Panc1 (cell line): ENCODE measurements around the gene LIMK2. TPM values are rescaled to one million over a fixed set of nuclear protein-coding genes. Genes with fewer than 3 reads are reported as not detected.

Source experiments
- ATAC-seq: fragments of 200-7000 bp; cut with Tn5 transposase; 2 replicates; pipeline ENCODE4 v1.9.1; 2020; ENCODE audit warnings: mild to moderate bottlenecking, moderate library complexity
- BruUV-seq: library from RNA; stranded (reverse); fragments of 400-500 nt; replicated peaks from 2 replicates; lab custom pipeline; 2021; lab: Mats Ljungman, UMichigan
- CTCF ChIA-PET: fragments of 300-600 bp; sonication (Branson Sonifier 250); formaldehyde crosslinking; loops from one replicate; lab custom pipeline; 2022; ENCODE audit warnings: antibody characterized with exemption; lab: Charles Lee
- POLR2A ChIA-PET: fragments of 300-600 bp; sonication (Branson Sonifier 250); formaldehyde crosslinking; loops from one replicate; lab custom pipeline; 2022; ENCODE audit warnings: antibody characterized with exemption; lab: Charles Lee
- DNase-seq: peaks from one replicate; pipeline ENCODE4 v3.0.0-alpha.2; 2010; ENCODE audit warnings: low read depth, low spot score
- H3K27ac ChIP-seq: 2 replicates; pipeline ENCODE4 v1.5.1; 2011; ENCODE audit warnings: mild to moderate bottlenecking, low read length, inconsistent platforms
- H3K27me3 ChIP-seq: fragments of 200-500 bp; sonication (Bioruptor generic); 2 replicates; pipeline ENCODE4 v1.6.0; 2014; ENCODE audit warnings: low read length, inconsistent platforms; ENCODE audit not compliant: control insufficient read depth, insufficient read depth
- H3K36me3 ChIP-seq: fragments of 200-500 bp; sonication (Bioruptor generic); 2 replicates; pipeline ENCODE4 v1.5.1; 2014; ENCODE audit warnings: inconsistent platforms, mild to moderate bottlenecking, low read length, moderate library complexity; ENCODE audit not compliant: control insufficient read depth, insufficient read depth
- H3K4me1 ChIP-seq: 2 replicates; pipeline ENCODE4 v1.5.1; 2011; ENCODE audit warnings: inconsistent platforms, mild to moderate bottlenecking, low read length, moderate library complexity; ENCODE audit not compliant: control insufficient read depth, insufficient read depth
- H3K4me3 ChIP-seq, 2 experiments: 2 replicates each; pipeline ENCODE4 v1.5.1; 2011 to 2012; ENCODE audit warnings: low read depth in 2 of 2, low read length in 2 of 2, mild to moderate bottlenecking in 2 of 2, inconsistent platforms in 1 of 2, moderate library complexity in 1 of 2
- H3K9me3 ChIP-seq: fragments of 200-500 bp; sonication (Bioruptor generic); 2 replicates; pipeline ENCODE4 v1.5.1; 2014; ENCODE audit warnings: low read depth, mild to moderate bottlenecking, inconsistent platforms, low read length, moderate library complexity; ENCODE audit not compliant: control insufficient read depth, insufficient read depth
- POLR2AphosphoS5 ChIP-seq: IDR thresholded peaks from 2 replicates; pipeline ENCODE4 v1.6.1; 2012; ENCODE audit warnings: mild to moderate bottlenecking, low read depth, low read length, moderate library complexity
- SIN3A ChIP-seq: IDR thresholded peaks from 2 replicates; pipeline ENCODE4 v1.6.1; 2012; ENCODE audit warnings: low read depth, mild to moderate bottlenecking, low read length, moderate library complexity, borderline replicate concordance; ENCODE audit not compliant: insufficient read depth
- TCF7L2 ChIP-seq: IDR thresholded peaks from 2 replicates; pipeline ENCODE4 v1.6.1; 2011; ENCODE audit warnings: mild to moderate bottlenecking, low read depth, low read length, inconsistent platforms
- in situ Hi-C: cut with HindIII; loops from 2 replicates; pipeline ENCODE4 v1.10.0; 2016; ENCODE audit warnings: low sequenced_read_pairs, low pct_unique_long_range_greater_than_20kb
- intact Hi-C: fragments of 100-400 bp; cut with micrococcal nuclease; formaldehyde crosslinking; loops from one replicate; pipeline ENCODE4 v1.10.0; 2022; ENCODE audit not compliant: unreplicated experiment
- total RNA-seq: library from RNA; stranded (reverse); gene quantifications from one replicate; pipeline ENCODE4 v1.2.1, GENCODE V29; 2021; ENCODE audit not compliant: unreplicated experiment
- TF ChIP-seq, protein P1 (sequence below), 2 experiments: IDR thresholded peaks; 2 replicates each; pipeline ENCODE4 v1.6.1; 2011 to 2012; ENCODE audit warnings: low read depth in 2 of 2, control low read depth in 1 of 2, low read length in 1 of 2, mild to moderate bottlenecking in 1 of 2, moderate library complexity in 1 of 2; ENCODE audit not compliant: insufficient read depth in 1 of 2
- TF ChIP-seq, protein P2 (sequence below): fragments of 450-650 bp; IDR thresholded peaks from 2 replicates; pipeline ENCODE4 v1.5.1; 2017; ENCODE audit warnings: mild to moderate bottlenecking

LIMK2 gene
- total RNA-seq, 1 experiment from 2014 or later: 12.6 TPM

DNA sequence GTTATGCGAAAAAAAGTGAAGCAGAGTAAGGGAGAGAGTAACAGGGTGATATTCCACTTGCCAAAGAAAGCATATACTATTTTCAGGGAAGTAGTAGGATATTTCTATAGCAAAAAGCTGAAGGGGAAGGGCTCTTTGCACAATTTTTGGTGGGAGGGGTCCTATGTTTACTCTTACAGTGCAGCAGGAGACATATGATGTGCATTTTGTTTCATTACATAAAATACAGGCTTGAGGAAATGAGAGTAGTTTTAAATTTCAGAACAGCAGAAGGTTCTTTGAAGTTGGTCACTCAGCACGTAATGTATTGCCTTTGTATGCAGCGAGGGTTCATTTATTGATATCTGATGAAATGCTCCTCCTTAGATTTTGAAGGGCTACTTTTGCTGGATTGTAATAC, 83.3 kb downstream of the LIMK2 start:
- ChIA-PET CTCF (no interaction called here), POLR2A (no interaction called here)
- TF ChIP-seq, protein P1, sequence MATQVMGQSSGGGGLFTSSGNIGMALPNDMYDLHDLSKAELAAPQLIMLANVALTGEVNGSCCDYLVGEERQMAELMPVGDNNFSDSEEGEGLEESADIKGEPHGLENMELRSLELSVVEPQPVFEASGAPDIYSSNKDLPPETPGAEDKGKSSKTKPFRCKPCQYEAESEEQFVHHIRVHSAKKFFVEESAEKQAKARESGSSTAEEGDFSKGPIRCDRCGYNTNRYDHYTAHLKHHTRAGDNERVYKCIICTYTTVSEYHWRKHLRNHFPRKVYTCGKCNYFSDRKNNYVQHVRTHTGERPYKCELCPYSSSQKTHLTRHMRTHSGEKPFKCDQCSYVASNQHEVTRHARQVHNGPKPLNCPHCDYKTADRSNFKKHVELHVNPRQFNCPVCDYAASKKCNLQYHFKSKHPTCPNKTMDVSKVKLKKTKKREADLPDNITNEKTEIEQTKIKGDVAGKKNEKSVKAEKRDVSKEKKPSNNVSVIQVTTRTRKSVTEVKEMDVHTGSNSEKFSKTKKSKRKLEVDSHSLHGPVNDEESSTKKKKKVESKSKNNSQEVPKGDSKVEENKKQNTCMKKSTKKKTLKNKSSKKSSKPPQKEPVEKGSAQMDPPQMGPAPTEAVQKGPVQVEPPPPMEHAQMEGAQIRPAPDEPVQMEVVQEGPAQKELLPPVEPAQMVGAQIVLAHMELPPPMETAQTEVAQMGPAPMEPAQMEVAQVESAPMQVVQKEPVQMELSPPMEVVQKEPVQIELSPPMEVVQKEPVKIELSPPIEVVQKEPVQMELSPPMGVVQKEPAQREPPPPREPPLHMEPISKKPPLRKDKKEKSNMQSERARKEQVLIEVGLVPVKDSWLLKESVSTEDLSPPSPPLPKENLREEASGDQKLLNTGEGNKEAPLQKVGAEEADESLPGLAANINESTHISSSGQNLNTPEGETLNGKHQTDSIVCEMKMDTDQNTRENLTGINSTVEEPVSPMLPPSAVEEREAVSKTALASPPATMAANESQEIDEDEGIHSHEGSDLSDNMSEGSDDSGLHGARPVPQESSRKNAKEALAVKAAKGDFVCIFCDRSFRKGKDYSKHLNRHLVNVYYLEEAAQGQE (IDR thresholded peaks at IDR 0.05; ENCODE audit: insufficient read depth in 1 of 2, low read depth in 2 of 2, low read length in 1 of 2): no peak
- TF ChIP-seq TCF7L2 (no peak), POLR2AphosphoS5 (no peak)
- no peaks in the 10 kb centered on the region for H3K27me3 ChIP-seq
- intact Hi-C loops: no loop called here
- H3K27ac ChIP-seq: no peak overlapping the region
- BruUV-seq: no TSS peak
- ATAC-seq: no peak
- H3K9me3 ChIP-seq: no peaks in the 10 kb centered on the region
- in situ Hi-C loops: no loop called here
- H3K4me3 ChIP-seq: no peak overlapping the region
- no peaks in the 10 kb centered on the region; the same call in 1 of the 2 replicates for H3K4me1 ChIP-seq
- DNase-seq: no peak
- no peaks in the 10 kb centered on the region for H3K36me3 ChIP-seq

DNA sequence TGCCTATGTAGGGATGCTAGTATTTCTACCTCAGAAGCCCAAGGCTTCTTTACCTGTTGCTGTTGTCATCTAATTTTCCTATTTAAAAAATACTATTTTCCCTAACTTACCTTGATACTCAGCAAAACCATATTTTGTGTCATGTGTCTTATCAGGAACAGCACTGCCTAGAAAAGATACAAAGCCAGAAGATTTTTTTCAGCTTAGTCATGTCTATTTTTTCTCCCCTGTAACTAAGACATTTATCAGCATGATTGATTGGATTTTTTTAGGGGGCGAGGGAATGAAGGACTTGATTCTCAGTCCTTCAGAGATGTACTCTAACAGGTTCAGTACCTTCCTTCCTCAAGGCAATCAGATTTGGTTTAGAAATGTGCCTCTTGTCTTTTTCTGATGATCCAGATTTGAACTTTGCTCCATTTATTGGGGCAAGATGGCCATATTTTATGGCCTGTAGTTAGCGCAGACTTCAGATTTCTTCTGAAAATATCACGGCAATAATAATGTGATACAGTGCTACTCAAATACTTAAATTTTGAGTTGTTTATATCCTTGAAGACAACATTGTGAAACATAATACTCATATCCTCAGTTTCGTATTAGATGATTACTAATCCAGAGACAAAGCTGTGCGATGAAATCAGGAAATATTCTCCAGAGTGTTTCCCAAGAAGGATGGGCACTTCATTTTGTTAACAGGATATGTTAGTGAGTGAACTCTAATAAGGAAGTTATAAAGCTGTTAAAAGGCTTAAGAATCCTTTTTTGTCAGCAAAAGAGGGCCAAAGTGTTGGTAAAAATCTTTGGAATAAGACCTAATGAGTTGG, 83.9 kb downstream of the LIMK2 start:
- Histone ChIP-seq H3K27ac (no peak overlapping the region), H3K9me3 (no peaks in the 10 kb centered on the region), H3K4me3 (no peak overlapping the region), H3K4me1 (no peaks in the 10 kb centered on the region; the same call in 1 of the 2 replicates), H3K36me3 (no peaks in the 10 kb centered on the region), H3K27me3 (no peaks in the 10 kb centered on the region; the same call in 1 of the 2 replicates)
- no TSS peak for BruUV-seq
- ATAC-seq: no peak
- ChIA-PET CTCF (no interaction called here), POLR2A (interaction anchor here (0.6 kb wide), 1 partner anchor 19 kb away, joined by 5 read pairs; no protein-coding TSS in a partner anchor)
- in situ Hi-C loops: no loop called here
- DNase-seq: no peak
- intact Hi-C loops: no loop called here
- TF ChIP-seq SIN3A: no peak
- no peak for TF ChIP-seq POLR2AphosphoS5
- TF ChIP-seq, protein P2, sequence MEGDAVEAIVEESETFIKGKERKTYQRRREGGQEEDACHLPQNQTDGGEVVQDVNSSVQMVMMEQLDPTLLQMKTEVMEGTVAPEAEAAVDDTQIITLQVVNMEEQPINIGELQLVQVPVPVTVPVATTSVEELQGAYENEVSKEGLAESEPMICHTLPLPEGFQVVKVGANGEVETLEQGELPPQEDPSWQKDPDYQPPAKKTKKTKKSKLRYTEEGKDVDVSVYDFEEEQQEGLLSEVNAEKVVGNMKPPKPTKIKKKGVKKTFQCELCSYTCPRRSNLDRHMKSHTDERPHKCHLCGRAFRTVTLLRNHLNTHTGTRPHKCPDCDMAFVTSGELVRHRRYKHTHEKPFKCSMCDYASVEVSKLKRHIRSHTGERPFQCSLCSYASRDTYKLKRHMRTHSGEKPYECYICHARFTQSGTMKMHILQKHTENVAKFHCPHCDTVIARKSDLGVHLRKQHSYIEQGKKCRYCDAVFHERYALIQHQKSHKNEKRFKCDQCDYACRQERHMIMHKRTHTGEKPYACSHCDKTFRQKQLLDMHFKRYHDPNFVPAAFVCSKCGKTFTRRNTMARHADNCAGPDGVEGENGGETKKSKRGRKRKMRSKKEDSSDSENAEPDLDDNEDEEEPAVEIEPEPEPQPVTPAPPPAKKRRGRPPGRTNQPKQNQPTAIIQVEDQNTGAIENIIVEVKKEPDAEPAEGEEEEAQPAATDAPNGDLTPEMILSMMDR: no peak
- TF ChIP-seq, protein P1 (IDR thresholded peaks at IDR 0.05; ENCODE audit: insufficient read depth in 1 of 2, low read depth in 2 of 2, low read length in 1 of 2): no peak
- TF ChIP-seq TCF7L2: no peak
